HCT116 (cell line): Measurements from ENCODE around the gene CCNB3. TPM values are rescaled to one million over a fixed set of nuclear protein-coding genes. Genes with fewer than 3 reads are reported as not detected.

ENCODE experiments used
- ATAC-seq: fragments of 200-7000 bp; cut with Tn5 transposase; 2 replicates; pipeline ENCODE4 v1.9.1; 2020; ENCODE audit warnings: mild to moderate bottlenecking, moderate library complexity
- BruUV-seq: library from RNA; stranded (reverse); fragments of 400-500 nt; replicated peaks from 2 replicates; lab custom pipeline; 2021; lab: Mats Ljungman, UMichigan
- CTCF ChIA-PET: fragments of 300-600 bp; sonication (Branson Sonifier 250); formaldehyde crosslinking; loops from one replicate; lab custom pipeline; 2021; ENCODE audit warnings: antibody characterized with exemption; lab: Charles Lee
- POLR2A ChIA-PET: fragments of 300-600, 350-600 bp; sonication (Branson Sonifier 250); formaldehyde crosslinking; loops from one replicate; lab custom pipeline; 2021; ENCODE audit warnings: antibody characterized with exemption; lab: Charles Lee
- RAD21 ChIA-PET, 2 experiments: fragments of 300-600 bp; sonication (Branson Sonifier 250); formaldehyde crosslinking; loops; one replicate each; lab custom pipeline; 2023; ENCODE audit warnings: low total read pairs in 2 of 2; ENCODE audit not compliant: uncharacterized antibody in 2 of 2, unreplicated experiment in 2 of 2, low non-redundant PET in 1 of 2; lab: Charles Lee
- DNase-seq: peaks from one replicate; pipeline ENCODE4 v3.0.0-alpha.2; 2010; ENCODE audit warnings: low read depth, low spot score
- H2AFZ ChIP-seq: fragments of 200-600 bp; shearing (Covaris generic), sonication (generic); 2 replicates; pipeline ENCODE4 v1.6.1; 2017; ENCODE audit warnings: low read depth, mixed run types, mixed read lengths, antibody characterized with exemption, low read length; ENCODE audit not compliant: poor library complexity, severe bottlenecking
- H3K27ac ChIP-seq: 2 replicates; pipeline ENCODE4 v1.5.1; 2012; ENCODE audit warnings: low read depth, low read length
- H3K27me3 ChIP-seq: fragments of 200-600 bp; sonication (generic); 2 replicates; pipeline ENCODE4 v1.6.1; 2016; ENCODE audit warnings: mixed run types, low read length, mixed read lengths; ENCODE audit not compliant: insufficient read depth
- H3K36me3 ChIP-seq, 2 experiments: fragments of 200-500 bp in 1 of 2; fragments of 200-600 bp in 1 of 2; sonication (Bioruptor generic) in 1 of 2; sonication (generic) in 1 of 2; 2 replicates each; pipeline versions ENCODE4 v1.5.1 to v1.6.1; 2014 to 2016; ENCODE audit warnings: low read length in 2 of 2, inconsistent platforms in 1 of 2, mixed read lengths in 1 of 2, mixed run types in 1 of 2; ENCODE audit not compliant: insufficient read depth in 2 of 2, control insufficient read depth in 1 of 2
- H3K4me1 ChIP-seq, 2 experiments: fragments of 200-600 bp in 1 of 2; sonication (generic) in 1 of 2; 2 replicates each; pipeline versions ENCODE4 v1.5.1 to v1.6.1; 2012 to 2017; ENCODE audit warnings: low read length in 2 of 2, inconsistent platforms in 1 of 2, mild to moderate bottlenecking in 1 of 2, mixed read lengths in 1 of 2, mixed run types in 1 of 2, moderate library complexity in 1 of 2; ENCODE audit not compliant: insufficient read depth in 2 of 2, control insufficient read depth in 1 of 2
- H3K4me2 ChIP-seq: fragments of 200-600 bp; sonication (generic); 2 replicates; pipeline ENCODE4 v1.6.1; 2017; ENCODE audit warnings: mixed run types, low read length, mixed read lengths
- H3K4me3 ChIP-seq, 2 experiments: fragments of 200-600 bp in 1 of 2; sonication (generic) in 1 of 2; replicated peaks in 1 of 2; 2 replicates each; pipeline ENCODE4 v1.5.1; 2011 to 2016; ENCODE audit warnings: low read length in 2 of 2, control low read depth in 1 of 2, low read depth in 1 of 2, mild to moderate bottlenecking in 1 of 2, mixed read lengths in 1 of 2, mixed run types in 1 of 2
- H3K79me2 ChIP-seq: fragments of 200-600 bp; sonication (generic); 2 replicates; pipeline ENCODE4 v1.6.1; 2017; ENCODE audit warnings: mild to moderate bottlenecking, mixed run types, low read length, moderate library complexity, mixed read lengths; ENCODE audit not compliant: insufficient read depth
- H3K9ac ChIP-seq: fragments of 200-600 bp; sonication (generic); 2 replicates; pipeline ENCODE4 v1.6.1; 2016; ENCODE audit warnings: low read length, mixed read lengths
- H3K9me2 ChIP-seq: fragments of 200-600 bp; sonication (generic), shearing (Covaris generic); 2 replicates; pipeline ENCODE4 v1.6.1; 2017; ENCODE audit warnings: mixed run types, mild to moderate bottlenecking, moderate library complexity; ENCODE audit not compliant: insufficient read depth
- H3K9me3 ChIP-seq, 2 experiments: fragments of 200-500 bp in 1 of 2; fragments of 200-600 bp in 1 of 2; sonication (Bioruptor generic) in 1 of 2; sonication (generic) in 1 of 2; 2 replicates each; pipeline ENCODE4 v1.6.1; 2014 to 2017; ENCODE audit warnings: low read length in 2 of 2, mixed read lengths in 2 of 2, inconsistent platforms in 1 of 2, low read depth in 1 of 2, mild to moderate bottlenecking in 1 of 2, mixed run types in 1 of 2, moderate library complexity in 1 of 2; ENCODE audit not compliant: control insufficient read depth in 1 of 2, insufficient read depth in 1 of 2
- H4K20me1 ChIP-seq: fragments of 200-600 bp; sonication (generic), shearing (Covaris generic); 2 replicates; pipeline ENCODE4 v1.6.1; 2017; ENCODE audit warnings: mixed run types, mild to moderate bottlenecking, moderate library complexity; ENCODE audit not compliant: insufficient read depth
- CBX3 ChIP-seq: IDR thresholded peaks from 2 replicates; pipeline ENCODE4 v1.6.1; 2012; ENCODE audit warnings: low read depth
- CEBPB ChIP-seq: IDR thresholded peaks from 2 replicates; pipeline ENCODE4 v1.6.1; 2012; ENCODE audit warnings: low read depth
- EGR1 ChIP-seq: IDR thresholded peaks from 2 replicates; pipeline ENCODE4 v1.6.1; 2012; ENCODE audit warnings: low read depth
- ELF1 ChIP-seq: IDR thresholded peaks from 2 replicates; pipeline ENCODE4 v1.6.1; 2012; ENCODE audit warnings: low read depth, borderline replicate concordance
- EZH2 ChIP-seq: fragments of 200-600 bp; sonication (generic); IDR thresholded peaks from 2 replicates; pipeline ENCODE4 v1.6.1; 2017; ENCODE audit warnings: antibody characterized with exemption, mixed run types
- EZH2phosphoT487 ChIP-seq: fragments of 200-600 bp; IDR thresholded peaks from 2 replicates; pipeline ENCODE4 v1.6.1; 2018; ENCODE audit warnings: antibody characterized with exemption, borderline replicate concordance
- POLR2A ChIP-seq: IDR thresholded peaks from 2 replicates; pipeline ENCODE4 v1.7.0; 2011; ENCODE audit warnings: borderline replicate concordance; ENCODE audit not compliant: insufficient read depth, insufficient read length; ENCODE audit errors: extremely low read depth
- RAD21 ChIP-seq: IDR thresholded peaks from 2 replicates; pipeline ENCODE4 v1.6.1; 2012; ENCODE audit warnings: low read depth, mild to moderate bottlenecking
- SIN3A ChIP-seq: IDR thresholded peaks from 2 replicates; pipeline ENCODE4 v1.6.1; 2012; ENCODE audit warnings: low read depth
- SP1 ChIP-seq: IDR thresholded peaks from 2 replicates; pipeline ENCODE4 v1.6.1; 2012; ENCODE audit warnings: low read depth
- SRF ChIP-seq: IDR thresholded peaks from 2 replicates; pipeline ENCODE4 v1.6.1; 2012; ENCODE audit warnings: low read depth
- TCF7L2 ChIP-seq: IDR thresholded peaks from 2 replicates; pipeline ENCODE4 v1.7.0; 2011; ENCODE audit warnings: borderline replicate concordance, inconsistent platforms; ENCODE audit not compliant: insufficient read depth, insufficient read length; ENCODE audit errors: extremely low read depth
- YY1 ChIP-seq: IDR thresholded peaks from 2 replicates; pipeline ENCODE4 v1.6.1; 2011; ENCODE audit warnings: low read length, low read depth, moderate library complexity, mild to moderate bottlenecking; ENCODE audit not compliant: insufficient replicate concordance; ENCODE audit errors: extremely low read depth
- ZFX ChIP-seq: fragments of 450-650 bp; IDR thresholded peaks from 2 replicates; pipeline ENCODE4 v1.6.1; 2017
- intact Hi-C: fragments of 100-400 bp; cut with micrococcal nuclease; formaldehyde crosslinking; loops from 2 replicates; pipeline ENCODE4 v1.10.0; 2022
- total RNA-seq: library from RNA; stranded (reverse); gene quantifications from one replicate; pipeline ENCODE4 v1.2.1, GENCODE V29; 2021; ENCODE audit not compliant: unreplicated experiment
- TF ChIP-seq, protein P1 (sequence below), 3 experiments: fragments of 200-600 bp in 1 of 3; sonication (generic) in 1 of 3; IDR thresholded peaks in 2 of 3; conservative IDR thresholded peaks in 1 of 3; 2 replicates each; pipeline ENCODE4 v1.5.1; 2012 to 2017; ENCODE audit warnings: low read depth in 2 of 3, low read length in 2 of 3, antibody characterized with exemption in 1 of 3, borderline replicate concordance in 1 of 3, control low read depth in 1 of 3, mild to moderate bottlenecking in 1 of 3, mixed read lengths in 1 of 3, mixed run types in 1 of 3, moderate library complexity in 1 of 3; ENCODE audit not compliant: insufficient read depth in 1 of 3
- TF ChIP-seq, protein P2 (sequence below): IDR thresholded peaks from 2 replicates; pipeline ENCODE4 v1.6.1; 2012
- TF ChIP-seq, protein P3 (sequence below): IDR thresholded peaks from 2 replicates; pipeline ENCODE4 v1.6.1; 2012
- TF ChIP-seq, protein P4 (sequence below): IDR thresholded peaks from 2 replicates; pipeline ENCODE4 v1.6.1; 2011; ENCODE audit warnings: mild to moderate bottlenecking, low read length, moderate library complexity; ENCODE audit not compliant: insufficient replicate concordance; ENCODE audit errors: extremely low read depth

Gene CCNB3
- total RNA-seq, 1 experiment from 2014 or later = 2.9 TPM

DNA sequence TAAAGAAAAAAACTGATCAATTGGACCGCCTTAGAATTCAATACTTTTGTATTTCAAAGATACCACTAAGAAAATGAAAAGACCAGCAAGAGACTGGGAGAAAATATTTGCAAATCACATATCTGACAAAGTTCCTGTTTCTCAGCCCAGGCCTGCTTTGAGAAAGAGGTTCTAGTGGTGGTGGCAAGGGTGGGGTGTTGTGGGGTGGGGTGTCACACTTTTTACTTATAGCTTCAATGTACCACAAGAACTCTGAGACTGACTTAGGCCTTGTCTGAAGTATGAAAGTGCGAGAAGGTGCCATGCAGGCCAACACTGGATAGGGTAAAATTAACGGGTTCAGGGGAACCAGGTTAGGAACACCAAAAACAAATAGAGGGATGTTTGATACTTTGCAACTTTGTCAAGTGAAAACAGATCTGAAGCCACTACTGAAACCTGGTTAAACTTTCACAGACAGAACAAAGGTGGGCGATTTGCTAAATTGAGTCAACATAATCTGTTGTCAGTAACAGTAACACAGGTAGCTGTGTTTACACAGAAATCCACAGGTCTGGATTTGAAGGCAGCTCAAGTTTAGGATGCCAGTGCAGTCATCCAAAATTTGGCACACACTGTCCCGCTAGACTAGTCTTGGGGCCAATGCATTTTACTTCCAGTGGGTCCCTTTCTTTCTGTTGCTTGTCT is 177.3 kb downstream of the CCNB3 start (continued):
- TF ChIP-seq, protein P1, sequence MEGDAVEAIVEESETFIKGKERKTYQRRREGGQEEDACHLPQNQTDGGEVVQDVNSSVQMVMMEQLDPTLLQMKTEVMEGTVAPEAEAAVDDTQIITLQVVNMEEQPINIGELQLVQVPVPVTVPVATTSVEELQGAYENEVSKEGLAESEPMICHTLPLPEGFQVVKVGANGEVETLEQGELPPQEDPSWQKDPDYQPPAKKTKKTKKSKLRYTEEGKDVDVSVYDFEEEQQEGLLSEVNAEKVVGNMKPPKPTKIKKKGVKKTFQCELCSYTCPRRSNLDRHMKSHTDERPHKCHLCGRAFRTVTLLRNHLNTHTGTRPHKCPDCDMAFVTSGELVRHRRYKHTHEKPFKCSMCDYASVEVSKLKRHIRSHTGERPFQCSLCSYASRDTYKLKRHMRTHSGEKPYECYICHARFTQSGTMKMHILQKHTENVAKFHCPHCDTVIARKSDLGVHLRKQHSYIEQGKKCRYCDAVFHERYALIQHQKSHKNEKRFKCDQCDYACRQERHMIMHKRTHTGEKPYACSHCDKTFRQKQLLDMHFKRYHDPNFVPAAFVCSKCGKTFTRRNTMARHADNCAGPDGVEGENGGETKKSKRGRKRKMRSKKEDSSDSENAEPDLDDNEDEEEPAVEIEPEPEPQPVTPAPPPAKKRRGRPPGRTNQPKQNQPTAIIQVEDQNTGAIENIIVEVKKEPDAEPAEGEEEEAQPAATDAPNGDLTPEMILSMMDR (IDR thresholded peaks at IDR 0.05 in 2 of 3, conservative IDR thresholded peaks at IDR 0.05 in 1 of 3; ENCODE audit: borderline replicate concordance in 1 of 3, insufficient read depth in 1 of 3, low read depth in 2 of 3, low read length in 2 of 3) = no peak
- TF ChIP-seq EGR1 (no peak), EZH2phosphoT487 (no peak), CEBPB (no peak)
- TF ChIP-seq, all 23 proteins: peak for 0

DNA sequence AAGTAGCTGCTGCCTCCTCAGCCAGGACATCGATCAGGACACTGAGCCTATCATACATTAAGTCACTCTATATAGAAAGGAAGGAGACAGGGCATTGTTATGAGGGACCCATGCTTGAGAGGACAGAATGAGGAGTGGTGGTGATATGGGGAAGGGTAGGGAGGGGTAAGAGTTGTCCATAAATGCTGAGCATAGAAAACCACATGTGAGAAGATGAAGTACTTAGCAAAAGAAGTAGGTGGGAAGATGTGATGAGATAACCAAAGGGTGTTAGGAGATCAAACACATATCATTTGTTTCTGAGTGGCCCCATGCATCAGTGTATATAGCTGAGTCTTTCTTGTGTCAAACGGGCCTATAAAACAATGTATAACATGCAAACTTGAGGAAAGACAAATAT is 182.0 kb downstream of the CCNB3 start:
- Histone ChIP-seq H3K4me3 (no peak overlapping the region), H3K4me2 (no peak overlapping the region), H3K9ac (no peak overlapping the region), H2AFZ (no peak overlapping the region), H3K9me3 (no peaks in the 10 kb centered on the region), H3K36me3 (no peaks in the 10 kb centered on the region), H3K4me1 (no peaks in the 10 kb centered on the region), H3K27me3 (peaks cover 5% of the 10 kb centered on the region; the same call in 1 of the 2 replicates), H3K27ac (no peak overlapping the region), H3K9me2 (no peaks in the 10 kb centered on the region), H4K20me1 (no peaks in the 10 kb centered on the region), H3K79me2 (no peaks in the 10 kb centered on the region)
- ChIA-PET POLR2A (no interaction called here), CTCF (no interaction called here), RAD21 (no interaction called here)
- no TSS peak for BruUV-seq
- DNase-seq (no peak), ATAC-seq (no peak)
- TF ChIP-seq, protein P2, sequence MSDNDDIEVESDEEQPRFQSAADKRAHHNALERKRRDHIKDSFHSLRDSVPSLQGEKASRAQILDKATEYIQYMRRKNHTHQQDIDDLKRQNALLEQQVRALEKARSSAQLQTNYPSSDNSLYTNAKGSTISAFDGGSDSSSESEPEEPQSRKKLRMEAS = no peak
- TF ChIP-seq SIN3A = no peak
- TF ChIP-seq TCF7L2 = no peak
- TF ChIP-seq EZH2phosphoT487 = no peak
- no peak for TF ChIP-seq CEBPB
- no peak for TF ChIP-seq SRF
- TF ChIP-seq EZH2 = no peak
- TF ChIP-seq, protein P3, sequence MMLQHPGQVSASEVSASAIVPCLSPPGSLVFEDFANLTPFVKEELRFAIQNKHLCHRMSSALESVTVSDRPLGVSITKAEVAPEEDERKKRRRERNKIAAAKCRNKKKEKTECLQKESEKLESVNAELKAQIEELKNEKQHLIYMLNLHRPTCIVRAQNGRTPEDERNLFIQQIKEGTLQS = no peak
- no peak for TF ChIP-seq ELF1
- TF ChIP-seq, protein P4, sequence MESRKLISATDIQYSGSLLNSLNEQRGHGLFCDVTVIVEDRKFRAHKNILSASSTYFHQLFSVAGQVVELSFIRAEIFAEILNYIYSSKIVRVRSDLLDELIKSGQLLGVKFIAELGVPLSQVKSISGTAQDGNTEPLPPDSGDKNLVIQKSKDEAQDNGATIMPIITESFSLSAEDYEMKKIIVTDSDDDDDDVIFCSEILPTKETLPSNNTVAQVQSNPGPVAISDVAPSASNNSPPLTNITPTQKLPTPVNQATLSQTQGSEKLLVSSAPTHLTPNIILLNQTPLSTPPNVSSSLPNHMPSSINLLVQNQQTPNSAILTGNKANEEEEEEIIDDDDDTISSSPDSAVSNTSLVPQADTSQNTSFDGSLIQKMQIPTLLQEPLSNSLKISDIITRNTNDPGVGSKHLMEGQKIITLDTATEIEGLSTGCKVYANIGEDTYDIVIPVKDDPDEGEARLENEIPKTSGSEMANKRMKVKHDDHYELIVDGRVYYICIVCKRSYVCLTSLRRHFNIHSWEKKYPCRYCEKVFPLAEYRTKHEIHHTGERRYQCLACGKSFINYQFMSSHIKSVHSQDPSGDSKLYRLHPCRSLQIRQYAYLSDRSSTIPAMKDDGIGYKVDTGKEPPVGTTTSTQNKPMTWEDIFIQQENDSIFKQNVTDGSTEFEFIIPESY = no peak
- no peak for TF ChIP-seq POLR2A
- TF ChIP-seq EGR1 = no peak
- TF ChIP-seq SP1 = no peak
- no peak for TF ChIP-seq YY1
- no peak for TF ChIP-seq RAD21
- TF ChIP-seq ZFX = no peak
- TF ChIP-seq CBX3 = no peak
- intact Hi-C loops = no loop called here
